Right atrium auricular region (tissue), 2 donors: ENCODE measurements around the gene VPS33A. TPM values are rescaled to one million over a fixed set of nuclear protein-coding genes. Genes with fewer than 3 reads are reported as not detected.
A peak's percentile ranks its signal among the peaks of the same experiment; 100 is the strongest.

Experiments
- DNase-seq: peaks from one replicate; pipeline ENCODE4 v3.0.0-alpha.2; 2019; ENCODE audit warnings: low spot score
- H3K27ac ChIP-seq, 2 donors: fragments of 200-600 bp; sonication (generic); 1 replicate in 1 of 2; 2 replicates in 1 of 2; pipeline ENCODE4 v1.5.1; 2016 to 2019
- H3K27me3 ChIP-seq, 2 donors: fragments of 200-600 bp; sonication (generic); one replicate each; pipeline versions ENCODE4 v1.5.1 to v1.6.0; 2017 to 2019
- H3K36me3 ChIP-seq: fragments of 200-600 bp; sonication (generic); one replicate; pipeline ENCODE4 v1.5.1; 2016
- H3K4me1 ChIP-seq, 2 donors: fragments of 200-600 bp; sonication (generic); one replicate each; pipeline versions ENCODE4 v1.5.1 to v1.6.0; 2017 to 2019
- H3K4me3 ChIP-seq, 2 donors: fragments of 200-600 bp; sonication (generic); 1 replicate in 1 of 2; 2 replicates in 1 of 2; pipeline ENCODE4 v1.5.1; 2017 to 2019; ENCODE audit warnings: mild to moderate bottlenecking in 1 of 2, moderate library complexity in 1 of 2
- H3K9me3 ChIP-seq, 2 donors: fragments of 200-600 bp; sonication (generic); one replicate each; pipeline ENCODE4 v1.5.1; 2019
- CTCF ChIP-seq, 2 donors: fragments of 200-600 bp; sonication (generic); IDR thresholded peaks; one replicate each; pipeline ENCODE4 v1.5.1; 2019; ENCODE audit warnings: antibody characterized with exemption in 2 of 2
- total RNA-seq, 2 donors: library from RNA; depleted of rRNA; stranded (reverse); fragments of >200 nt; gene quantifications; one replicate each; pipeline ENCODE4 v1.1.0, GENCODE V29; 2016

Gene VPS33A
- 1 to 10 TPM; 7.6 to 8.4 TPM for total RNA-seq

- Histone ChIP-seq H3K4me1 (peaks cover 0 to 8% of the 10 kb centered on the region in 2 donors), H3K4me3 (peak within 1 kb of the TSS; percentile 81 to 96), H3K36me3 (peaks cover 4% of the 10 kb centered on the region), H3K27ac (peak within 1 kb of the TSS; percentile 84 to 89), H3K27me3 (no peaks in the 10 kb centered on the region), H3K9me3 (no peaks in the 10 kb centered on the region)
- DNase-seq: peak; percentile 97
- TF ChIP-seq CTCF (IDR thresholded peaks at IDR 0.05): no peak
These were observed at the start of gene VPS33A for GRCh38 chr12:122266230-122266901. Gene VPS33A (minus strand): TSS chr12:122266494. CDS start chr12:122266408, 86 bp downstream.

DNA sequence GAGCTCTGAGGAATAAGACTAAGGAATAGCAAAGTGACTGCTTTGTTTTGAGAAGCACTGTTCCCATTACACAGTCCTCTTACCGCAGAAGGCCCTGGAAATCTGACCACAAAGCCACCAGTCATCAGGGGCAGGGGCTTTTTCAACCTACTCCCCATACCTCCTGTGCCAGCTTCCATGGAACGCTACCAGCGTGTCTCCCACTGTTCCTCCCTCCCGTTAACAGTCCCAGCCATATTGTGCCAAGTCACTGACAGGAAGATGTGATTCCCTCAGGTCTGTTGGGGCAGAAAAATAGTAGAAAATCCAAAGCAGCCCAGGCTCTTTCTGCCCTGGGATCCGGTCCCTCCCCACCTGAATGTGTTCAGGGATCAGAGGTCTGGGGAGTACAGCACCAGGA lies 46.6 kb upstream of the VPS33A start:
- no peak for DNase-seq
- no peak overlapping the region for H3K27ac ChIP-seq
- H3K4me3 ChIP-seq: no peak overlapping the region
- no peak for TF ChIP-seq CTCF (IDR thresholded peaks at IDR 0.05)
- H3K27me3 ChIP-seq: no peaks in the 10 kb centered on the region
- H3K36me3 ChIP-seq: peaks cover 61% of the 10 kb centered on the region
- no peaks in the 10 kb centered on the region for H3K9me3 ChIP-seq
- H3K4me1 ChIP-seq: no peaks in the 10 kb centered on the region

DNA sequence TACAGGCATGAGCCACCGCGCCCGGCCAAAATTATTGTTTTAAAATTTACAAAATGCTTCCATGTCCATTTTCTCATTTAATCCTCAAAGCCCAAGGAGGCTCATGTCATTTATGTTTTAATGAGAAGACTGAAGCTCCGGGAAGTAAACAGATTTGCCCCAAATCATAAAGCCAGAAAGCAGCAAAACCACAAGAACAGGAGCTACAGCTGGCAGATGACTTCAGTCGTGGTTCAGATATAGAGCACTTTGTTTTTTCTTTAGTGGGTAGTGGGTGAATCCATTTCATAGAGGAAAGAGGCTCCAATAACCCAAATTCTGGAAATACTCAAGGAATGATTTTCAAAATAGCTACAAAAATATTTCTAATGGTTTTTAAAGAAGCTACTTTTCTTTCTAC lies 45.4 kb upstream of the VPS33A start:
- no peak overlapping the region for H3K4me3 ChIP-seq
- H3K4me1 ChIP-seq: no peaks in the 10 kb centered on the region
- peaks cover 69% of the 10 kb centered on the region for H3K36me3 ChIP-seq
- no peak for TF ChIP-seq CTCF (IDR thresholded peaks at IDR 0.05)
- DNase-seq: no peak
- no peak overlapping the region for H3K27ac ChIP-seq
- H3K27me3 ChIP-seq: no peaks in the 10 kb centered on the region
- H3K9me3 ChIP-seq: no peaks in the 10 kb centered on the region

GRCh38 chr12:122310626-122311333 lies 44.5 kb upstream of the VPS33A start:
- H3K36me3 ChIP-seq: peaks cover 67% of the 10 kb centered on the region

DNA sequence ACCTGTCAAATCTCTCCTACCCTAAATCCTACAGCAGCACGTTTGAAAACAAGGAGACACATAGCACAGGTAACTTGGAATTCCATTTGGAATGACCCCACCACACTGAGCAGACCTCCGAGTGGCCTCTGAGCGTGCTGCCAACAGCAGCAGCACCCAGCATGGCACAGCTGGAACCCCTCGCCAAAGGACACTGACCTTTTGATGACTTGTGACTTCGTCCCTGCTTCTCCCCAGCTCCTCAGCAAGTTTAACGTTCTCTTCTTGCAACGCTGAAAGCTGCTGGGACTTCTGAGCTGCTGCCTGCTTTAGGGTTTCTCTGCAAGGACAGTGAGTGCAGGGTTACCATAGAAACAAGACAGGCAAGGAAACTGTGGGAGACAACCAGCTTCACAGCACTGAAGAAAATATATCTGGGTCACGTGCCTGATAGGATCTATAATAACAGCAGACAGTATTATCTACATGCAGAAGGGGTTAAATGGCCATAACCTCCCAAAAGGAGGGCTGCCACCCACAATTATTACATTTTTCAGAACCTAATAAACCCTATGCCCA lies 43.3 kb upstream of the VPS33A start:
- Histone ChIP-seq H3K36me3 (peaks cover 65% of the 10 kb centered on the region), H3K27me3 (no peaks in the 10 kb centered on the region), H3K9me3 (no peaks in the 10 kb centered on the region)

More at GRCh38 chr12:122310626-122311333, 44.5 kb upstream of the VPS33A start:
- Histone ChIP-seq H3K4me3 (no peak overlapping the region), H3K4me1 (no peaks in the 10 kb centered on the region), H3K27me3 (no peaks in the 10 kb centered on the region), H3K27ac (no peak overlapping the region), H3K9me3 (no peaks in the 10 kb centered on the region)
- TF ChIP-seq CTCF (IDR thresholded peaks at IDR 0.05): no peak
- DNase-seq: no peak

More for the DNA sequence above, 43.3 kb upstream of the VPS33A start:
- no peak overlapping the region for H3K4me3 ChIP-seq
- H3K4me1 ChIP-seq: no peaks in the 10 kb centered on the region
- no peak for DNase-seq
- no peak for TF ChIP-seq CTCF (IDR thresholded peaks at IDR 0.05)
- H3K27ac ChIP-seq: no peak overlapping the region
